Measurements from ENCODE around the gene TIMP3.
"Not testable (repeated sequence)": the region's sequence is repeated elsewhere in the genome, so short reads cannot be mapped to it uniquely, and the experiment has no call there.

Gene TIMP3

DNA sequence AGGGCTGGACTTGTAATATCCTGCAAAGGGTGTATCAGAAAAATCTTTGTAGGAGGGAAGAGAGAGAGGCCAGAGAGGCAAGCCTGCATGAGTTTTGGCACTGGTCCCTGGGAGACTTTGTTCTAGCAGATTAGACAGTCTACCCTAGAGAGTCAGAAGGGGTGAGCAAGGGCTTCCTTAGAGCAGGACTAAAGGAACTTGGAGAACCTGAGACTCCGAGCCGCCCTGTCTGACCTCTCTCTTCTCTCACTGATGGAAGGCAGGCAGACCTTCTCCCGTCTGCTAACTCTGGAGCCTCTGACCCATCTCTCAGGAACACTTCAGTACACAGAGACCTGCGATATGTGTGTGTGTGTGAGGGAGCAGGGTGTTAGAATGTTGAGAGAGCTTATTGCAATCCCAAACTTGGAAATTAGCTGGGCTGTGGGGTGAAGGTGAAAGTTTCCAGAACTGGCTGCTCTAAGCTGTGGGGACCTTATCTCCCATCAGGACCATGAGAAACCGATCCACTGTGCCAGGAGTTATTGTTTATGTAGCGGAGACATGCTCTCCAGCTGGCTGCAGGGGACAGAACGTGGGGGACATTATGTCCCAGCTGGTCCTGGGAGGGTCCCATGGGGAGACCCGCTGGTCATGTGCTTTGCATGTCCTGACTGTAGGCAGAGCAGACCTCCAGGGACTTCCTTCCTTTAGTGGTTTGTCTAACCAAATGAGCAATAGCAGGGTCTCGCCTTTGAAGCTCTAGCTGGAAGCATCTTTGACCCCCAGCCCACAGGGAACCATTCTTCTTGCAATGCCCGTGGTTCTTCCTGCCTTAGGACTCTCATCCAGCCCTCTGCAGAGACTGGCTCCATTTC, 51.1 kb downstream of the TIMP3 start:
- DNase-seq, result peak in 1 of 58 donors; percentile 9

DNA sequence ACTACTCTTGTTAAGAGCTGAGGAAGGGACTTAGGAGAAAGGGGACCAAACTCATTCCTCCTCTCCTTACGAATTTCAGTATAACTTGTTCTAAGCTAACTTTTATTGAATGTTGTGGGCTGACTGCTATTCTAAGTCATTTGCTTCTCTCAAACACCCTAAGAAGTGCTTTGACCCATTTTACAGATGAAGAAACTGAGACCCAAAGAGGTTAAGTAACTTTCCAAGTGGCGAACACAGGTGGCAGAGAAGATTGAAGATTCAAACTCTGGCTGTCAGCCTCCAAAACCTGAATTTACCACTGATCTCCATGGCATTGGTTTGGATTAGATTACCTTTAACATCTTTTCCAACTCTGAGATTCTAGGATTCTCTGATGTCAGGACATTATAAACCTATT, 52.2 kb downstream of the TIMP3 start:
- DNase-seq, result no peak

DNA sequence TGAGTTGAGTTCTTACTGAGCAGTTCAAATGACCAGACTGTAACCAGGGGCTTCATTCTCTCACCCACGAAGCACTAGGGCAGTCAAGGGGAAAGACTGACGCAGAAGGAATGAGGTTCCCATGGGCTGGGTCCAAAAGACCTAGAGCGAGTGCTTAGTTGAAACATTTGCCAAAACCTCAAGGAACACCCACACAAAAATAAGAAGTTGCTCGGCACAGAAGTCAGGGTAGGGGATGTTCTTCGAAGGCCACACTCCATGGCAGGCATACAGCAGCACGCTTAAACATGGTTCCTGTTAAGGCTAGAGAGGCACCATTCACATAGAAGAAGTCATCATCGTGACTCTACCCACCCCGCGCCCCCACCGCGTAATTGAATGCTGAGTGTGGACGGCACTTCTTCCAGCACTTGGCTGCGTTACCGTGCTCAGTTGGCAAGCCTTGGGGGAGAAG, 52.9 kb downstream of the TIMP3 start:
- DNase-seq, result peak in 16 of 58 donors; percentile 8 to 71 (median 32)

DNA sequence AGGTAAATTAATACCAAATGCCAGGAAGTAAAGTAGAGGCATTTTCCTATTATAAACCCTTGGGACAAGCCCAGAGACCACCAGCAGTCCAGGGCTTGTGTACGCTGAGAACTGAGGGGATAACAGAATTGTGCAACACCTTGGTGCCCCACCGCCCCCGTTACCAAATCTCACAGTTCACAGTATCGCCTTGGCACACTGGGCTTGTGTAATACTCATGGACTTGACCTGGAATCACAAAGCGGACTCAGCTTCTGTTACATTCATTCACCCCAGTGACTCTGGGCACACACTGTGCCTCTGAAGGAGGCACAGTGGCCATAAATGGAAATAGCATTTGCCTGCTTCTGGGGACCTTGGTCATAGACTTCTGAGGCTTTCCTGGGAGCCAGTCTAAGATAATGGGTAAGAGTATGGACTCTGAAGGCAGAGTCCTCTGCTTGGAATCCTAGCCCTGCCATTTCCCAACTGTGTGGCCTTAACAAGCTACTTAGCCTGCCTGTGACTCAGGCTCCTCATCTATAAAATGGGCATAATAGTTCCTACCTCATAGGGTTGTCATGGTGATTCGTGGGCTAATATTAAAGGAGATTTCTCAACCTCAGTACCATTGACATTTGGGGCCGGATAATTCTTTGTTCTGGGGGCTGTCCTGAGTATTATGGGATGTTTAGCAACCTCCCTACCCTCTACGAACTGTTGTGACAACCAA, 53.7 kb downstream of the TIMP3 start:
- DNase-seq, result no peak

DNA sequence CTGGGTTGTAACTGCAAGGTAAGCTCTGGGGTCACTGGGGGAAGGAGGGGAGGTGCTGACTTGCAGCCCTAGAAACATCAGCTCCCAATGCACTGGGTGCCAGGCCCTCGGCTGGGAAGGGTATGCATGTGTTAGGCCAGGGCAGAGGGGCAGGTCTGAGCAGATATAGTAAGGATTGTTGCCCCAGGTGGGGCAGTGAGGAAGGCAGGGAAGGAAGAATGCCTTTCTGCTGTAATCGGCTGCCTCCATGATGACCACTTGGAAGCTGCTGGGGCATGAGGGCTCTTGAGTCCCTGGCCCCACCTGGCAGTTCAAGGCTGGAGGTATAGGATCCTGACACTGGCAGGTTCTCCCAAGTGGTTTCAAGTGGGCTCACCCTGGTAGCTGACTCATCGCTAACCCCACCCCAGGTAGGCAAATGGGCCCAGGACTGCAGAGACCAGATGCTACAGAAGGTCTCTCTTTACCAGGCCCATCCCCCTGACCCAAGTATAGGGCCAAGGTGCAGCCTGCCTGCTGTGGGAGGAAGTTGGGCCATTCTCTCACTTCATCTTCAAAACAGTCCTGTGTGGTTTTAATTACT, 56.7 kb downstream of the TIMP3 start:
- DNase-seq, result no peak

DNA sequence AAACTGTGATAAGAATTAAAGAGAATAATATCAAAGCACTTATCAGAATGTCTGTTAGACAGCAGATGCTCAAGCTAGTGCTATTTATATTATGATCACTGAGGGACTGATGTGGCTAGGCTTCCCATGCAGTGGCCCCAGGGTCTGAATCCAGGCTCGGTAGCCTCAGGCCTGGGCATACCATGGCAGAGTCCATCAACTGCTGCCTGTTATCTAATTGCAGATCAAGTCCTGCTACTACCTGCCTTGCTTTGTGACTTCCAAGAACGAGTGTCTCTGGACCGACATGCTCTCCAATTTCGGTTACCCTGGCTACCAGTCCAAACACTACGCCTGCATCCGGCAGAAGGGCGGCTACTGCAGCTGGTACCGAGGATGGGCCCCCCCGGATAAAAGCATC, 57.5 kb downstream of the TIMP3 start:
- no peak for DNase-seq

DNA sequence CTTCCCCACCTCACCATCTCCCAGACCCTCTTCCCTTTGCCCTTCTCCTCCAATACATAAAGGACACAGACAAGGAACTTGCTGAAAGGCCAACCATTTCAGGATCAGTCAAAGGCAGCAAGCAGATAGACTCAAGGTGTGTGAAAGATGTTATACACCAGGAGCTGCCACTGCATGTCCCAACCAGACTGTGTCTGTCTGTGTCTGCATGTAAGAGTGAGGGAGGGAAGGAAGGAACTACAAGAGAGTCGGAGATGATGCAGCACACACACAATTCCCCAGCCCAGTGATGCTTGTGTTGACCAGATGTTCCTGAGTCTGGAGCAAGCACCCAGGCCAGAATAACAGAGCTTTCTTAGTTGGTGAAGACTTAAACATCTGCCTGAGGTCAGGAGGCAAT, 58.2 kb downstream of the TIMP3 start:
- DNase-seq, result no peak

DNA sequence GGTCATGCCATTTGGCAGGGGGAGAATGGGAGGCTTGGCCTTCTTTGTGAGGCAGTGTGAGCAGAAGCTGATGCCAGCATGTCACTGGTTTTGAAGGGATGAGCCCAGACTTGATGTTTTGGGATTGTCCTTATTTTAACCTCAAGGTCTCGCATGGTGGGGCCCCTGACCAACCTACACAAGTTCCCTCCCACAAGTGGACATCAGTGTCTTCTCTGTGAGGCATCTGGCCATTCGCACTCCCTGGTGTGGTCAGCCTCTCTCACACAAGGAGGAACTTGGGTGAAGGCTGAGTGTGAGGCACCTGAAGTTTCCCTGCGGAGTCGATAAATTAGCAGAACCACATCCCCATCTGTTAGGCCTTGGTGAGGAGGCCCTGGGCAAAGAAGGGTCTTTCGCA, 59.8 kb downstream of the TIMP3 start:
- DNase-seq, result no peak

DNA sequence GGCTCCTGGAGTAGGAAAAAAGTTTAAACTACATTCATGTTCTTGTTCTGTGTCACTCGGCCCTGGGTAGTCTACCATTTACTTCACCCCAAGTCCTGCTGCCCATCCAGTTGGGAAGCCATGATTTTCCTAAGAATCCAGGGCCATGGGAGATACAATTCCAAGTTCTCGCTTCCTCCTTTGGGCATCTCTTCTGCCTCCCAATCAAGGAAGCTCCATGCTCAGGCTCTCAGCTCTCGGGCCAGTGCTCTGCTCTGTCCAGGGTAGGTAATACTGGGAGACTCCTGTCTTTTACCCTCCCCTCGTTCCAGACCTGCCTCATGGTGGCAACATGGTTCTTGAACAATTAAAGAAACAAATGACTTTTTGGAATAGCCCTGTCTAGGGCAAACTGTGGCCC, 60.6 kb downstream of the TIMP3 start:
- DNase-seq, result no peak

DNA sequence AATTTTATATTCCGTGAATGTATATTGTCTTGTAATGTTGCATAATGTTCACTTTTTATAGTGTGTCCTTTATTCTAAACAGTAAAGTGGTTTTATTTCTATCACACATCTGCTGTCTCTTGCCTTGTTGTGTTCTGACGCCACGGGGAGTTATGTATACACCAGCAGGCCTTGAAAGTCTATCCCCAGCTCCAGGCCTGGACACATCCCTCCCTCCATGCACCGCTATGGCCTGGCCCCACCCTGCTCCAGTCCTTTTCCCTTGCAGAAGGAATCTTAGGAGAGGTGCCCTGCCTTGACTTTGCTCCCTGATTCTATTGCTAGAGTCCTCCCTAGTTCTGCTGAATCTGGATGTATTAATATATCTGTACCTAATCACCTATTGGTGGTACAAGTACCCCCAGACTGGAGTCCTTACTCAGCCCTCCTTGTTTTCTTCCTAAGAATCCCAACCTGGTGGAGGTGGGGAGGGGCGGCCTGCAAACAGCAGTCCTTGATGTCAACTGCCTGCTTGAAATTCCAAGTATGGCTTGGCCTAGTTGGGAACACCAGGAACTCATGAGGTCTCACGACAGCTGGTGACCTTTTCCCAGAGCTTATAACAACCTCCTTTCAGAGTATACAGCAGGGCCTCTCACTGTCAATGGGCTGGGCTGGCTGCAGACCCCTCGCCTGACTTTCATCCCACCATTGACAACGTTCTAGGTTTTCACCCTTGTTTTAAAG, 61.6 kb downstream of the TIMP3 start:
- DNase-seq, result peak in 1 of 58 donors; percentile 22

DNA sequence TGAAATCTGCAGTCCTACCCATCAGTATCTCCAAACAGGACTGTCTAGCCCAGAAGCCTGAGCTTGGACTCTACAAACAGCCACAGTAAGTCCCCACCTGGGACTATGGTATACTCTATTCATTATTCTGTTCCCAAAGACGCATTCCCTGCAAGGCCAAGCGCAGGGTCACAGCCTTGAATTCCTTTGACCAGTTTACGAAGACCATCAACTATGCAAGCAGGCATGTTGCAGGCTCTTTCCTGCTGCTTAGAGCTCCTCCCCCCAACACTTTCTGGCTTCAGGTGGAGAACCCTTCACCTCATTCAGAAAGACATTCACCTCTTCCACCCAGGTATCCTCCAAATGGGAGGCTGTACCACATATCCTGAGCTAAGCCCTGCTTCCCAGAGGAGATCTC, 62.5 kb downstream of the TIMP3 start:
- DNase-seq, result no peak

DNA sequence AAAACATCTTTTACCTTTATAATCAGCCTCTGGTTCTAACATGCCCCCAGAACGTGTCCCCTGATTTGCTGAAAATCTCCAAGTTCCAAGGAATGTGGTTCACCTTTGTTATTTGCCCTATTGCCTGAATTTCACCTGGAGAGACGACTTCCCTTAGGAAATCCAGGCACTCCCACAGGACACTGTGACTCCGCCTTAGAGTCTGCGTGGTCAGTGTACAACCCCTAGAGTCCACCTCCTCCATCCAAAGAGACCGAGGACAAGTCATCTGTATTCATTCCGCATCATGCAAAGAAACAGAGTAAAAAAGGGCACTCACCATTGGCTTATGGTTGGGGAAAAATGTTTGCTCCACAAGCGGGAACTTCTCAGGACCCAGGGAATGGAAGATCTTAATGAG, 63.1 kb downstream of the TIMP3 start:
- DNase-seq, result no peak

DNA sequence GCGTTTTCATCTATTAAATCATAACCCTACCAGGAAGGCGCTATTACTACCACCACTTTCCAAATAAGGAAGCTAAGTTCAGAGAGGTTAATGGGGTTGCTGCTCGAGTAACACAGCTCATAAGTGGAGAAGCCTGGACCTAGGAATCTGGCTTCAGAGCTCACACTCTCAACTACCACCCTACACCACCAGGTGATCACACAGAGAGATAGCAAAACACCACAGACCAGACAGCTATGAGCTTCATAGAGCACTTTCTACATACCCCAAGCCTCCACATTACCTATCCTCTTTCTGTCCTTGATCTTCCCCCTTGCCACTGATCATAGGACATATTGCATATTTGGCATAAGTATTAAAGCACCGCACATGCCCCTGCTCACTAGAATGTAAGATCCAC, 65.4 kb downstream of the TIMP3 start:
- no peak for DNase-seq

DNA sequence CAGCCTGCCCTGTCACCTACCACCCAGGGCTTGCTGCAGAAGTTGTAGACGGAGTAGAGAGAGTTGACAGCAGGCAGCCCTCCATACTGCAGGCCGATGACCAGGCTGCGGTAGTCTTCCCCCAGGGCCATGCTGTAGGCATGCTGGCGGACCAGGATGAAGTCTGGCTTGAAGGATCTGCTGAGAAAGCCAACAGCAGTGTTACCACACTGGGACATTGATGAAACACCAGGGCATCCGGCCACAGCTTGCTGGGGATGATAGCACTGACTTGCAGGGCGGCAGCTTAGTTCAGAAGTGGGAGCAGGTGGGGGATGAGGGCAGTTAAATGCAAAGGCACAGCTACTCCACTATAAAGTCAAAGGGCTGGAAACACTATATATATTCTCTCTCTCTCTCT, 67.4 kb downstream of the TIMP3 start:
- no peak for DNase-seq

DNA sequence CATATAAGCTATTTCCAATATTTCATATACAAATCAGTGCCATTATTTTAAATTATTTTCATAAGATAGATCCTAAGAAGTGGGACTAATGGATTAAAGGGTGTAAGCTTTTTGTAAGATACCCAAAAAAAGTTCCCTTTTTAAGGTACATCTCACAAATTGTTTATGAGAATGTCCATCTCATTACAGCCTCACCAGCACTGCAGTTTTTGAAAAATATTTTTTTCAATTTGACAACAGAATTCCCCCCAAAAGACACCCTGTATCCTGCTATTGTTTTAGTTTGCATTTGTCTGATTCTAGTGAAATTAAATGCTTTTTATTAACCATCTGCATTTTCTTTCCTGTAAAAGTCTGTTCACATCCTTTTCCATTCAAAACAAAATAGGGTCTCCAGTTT, 69.0 kb downstream of the TIMP3 start:
- DNase-seq, result no peak

DNA sequence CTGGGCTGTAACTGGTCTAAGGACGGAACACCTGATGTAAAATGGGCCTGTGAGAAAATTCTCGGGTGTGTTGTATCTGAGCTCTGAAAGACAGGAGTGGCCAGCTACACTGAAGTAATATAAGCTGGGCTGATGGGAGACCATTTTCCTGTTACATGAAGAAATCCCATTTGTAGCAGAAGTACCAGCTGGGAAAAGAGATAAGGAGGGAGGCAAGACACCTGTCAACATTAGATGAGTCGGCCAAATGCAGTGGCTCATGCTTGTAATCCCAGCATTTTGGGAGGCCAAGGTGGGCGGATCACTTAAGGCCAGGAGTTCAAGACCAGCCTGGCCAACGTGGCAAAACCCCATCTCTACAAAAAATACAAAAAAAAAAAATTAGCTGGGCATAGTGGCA, 72.1 kb downstream of the TIMP3 start:
- DNase-seq, result not testable (repeated sequence)

DNA sequence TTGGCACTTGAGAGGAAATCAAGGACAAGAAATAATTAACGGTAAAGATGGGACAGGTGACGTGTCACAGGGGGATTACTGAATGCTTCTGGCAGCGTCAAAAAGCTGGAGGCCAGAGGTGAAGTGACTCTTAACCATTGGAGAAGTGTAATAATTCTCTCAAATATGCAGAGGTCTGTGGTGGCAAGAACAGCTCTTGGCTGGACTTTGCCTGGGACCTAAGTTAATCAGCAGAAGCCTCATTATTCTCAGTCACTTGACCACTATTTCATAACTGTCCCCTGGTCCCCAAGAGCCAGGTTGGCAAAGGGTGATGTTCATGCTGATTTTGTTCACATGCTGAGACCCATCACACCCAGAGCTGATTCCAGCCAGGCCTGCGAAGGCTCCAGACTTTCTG, 72.9 kb downstream of the TIMP3 start:
- DNase-seq, result no peak

DNA sequence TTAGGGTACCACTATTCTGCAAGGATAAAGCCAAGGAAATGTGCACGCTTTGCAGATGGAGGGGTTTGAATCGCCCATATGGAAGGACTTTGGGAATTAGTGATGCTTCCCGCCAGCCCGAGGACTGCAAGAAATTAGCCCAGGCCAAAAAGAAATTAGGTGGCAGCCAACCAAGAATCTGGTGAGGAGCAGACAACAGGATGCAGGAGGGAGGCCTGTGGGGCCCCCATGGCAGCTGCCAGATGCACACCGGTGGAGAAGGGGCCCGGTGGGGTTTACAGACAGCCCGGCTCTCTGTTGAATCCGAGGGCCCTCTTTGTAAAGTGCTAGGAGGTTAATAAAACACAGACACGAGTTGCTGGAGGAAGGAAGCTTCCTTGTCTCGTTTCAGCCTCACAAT, 73.5 kb downstream of the TIMP3 start:
- DNase-seq, result no peak

DNA sequence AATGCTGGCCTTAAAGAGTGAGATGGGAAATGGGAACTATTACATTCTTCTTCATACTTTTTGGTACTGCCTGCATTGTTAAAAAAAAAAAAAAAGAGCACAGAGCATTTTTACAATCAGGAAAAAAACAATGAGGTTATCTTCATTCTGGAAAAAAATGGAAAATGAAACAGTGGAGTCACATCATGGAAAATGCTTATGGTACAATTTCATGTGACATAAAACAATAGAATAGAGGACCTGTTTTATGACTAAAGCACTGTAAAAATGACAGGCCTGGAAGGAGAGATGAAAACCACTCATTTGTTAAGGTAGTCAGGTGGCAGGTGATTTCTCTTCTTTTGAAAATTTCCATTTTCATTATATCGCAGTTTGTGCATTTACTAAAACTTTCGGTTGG, 75.0 kb downstream of the TIMP3 start:
- DNase-seq, result no peak

DNA sequence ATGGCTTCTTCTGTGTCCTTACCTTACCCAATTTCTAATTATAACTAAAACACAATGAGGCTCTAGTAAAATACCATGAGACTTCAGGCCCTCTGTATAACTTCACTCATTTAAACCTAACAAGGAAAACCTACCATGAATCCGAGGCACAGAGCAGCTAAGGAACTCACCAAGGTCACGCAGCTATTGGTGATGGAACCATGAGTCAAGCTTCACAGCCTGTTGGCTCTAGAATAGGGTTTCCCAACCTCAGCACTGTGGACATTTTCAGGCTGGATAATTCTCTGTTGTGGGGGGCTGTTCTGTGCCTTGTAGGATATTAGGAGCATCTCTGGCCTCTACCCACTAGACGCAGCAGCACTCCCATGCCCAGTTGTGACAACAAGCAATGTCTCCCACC, 75.7 kb downstream of the TIMP3 start:
- no peak for DNase-seq

DNA sequence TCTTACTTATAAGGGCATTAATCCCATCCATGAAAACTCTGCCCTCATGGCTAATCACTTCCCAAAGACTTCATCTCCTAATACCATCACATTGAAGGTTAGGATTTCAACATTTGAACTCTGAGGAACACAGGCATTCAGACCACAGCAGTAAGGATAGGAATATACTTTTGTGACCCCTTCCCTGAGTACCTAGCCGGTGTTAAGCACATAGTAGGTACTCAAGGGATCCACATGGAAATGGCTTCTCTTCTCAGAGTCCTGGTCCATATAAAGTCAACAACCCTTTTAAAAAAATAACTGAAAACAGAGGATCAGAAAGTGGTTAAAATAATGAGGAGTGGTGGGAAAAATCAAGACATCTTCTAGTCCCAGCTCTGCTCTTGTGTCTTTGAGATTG, 78.0 kb downstream of the TIMP3 start:
- no peak for DNase-seq

DNA sequence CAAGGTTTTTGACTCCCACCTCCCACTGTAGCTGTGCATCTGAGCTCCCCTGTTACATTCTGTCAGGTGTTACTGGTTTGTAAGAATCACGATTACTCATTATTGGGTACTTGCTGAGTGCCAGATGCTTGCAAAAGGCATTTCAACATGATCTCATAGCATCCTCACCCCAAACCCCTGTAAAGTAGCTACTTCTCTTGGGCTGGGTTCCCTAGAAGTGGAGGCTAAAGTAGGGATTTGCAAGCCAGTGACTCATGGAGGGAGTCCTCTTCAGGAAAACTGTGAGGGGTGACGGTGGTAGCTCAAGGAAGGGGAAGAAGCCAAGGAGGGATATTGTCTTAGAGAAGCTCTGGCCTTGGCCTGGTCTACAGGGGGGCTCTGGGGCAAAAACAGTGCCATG, 78.6 kb downstream of the TIMP3 start:
- DNase-seq, result no peak
